Calu3 (cell line): ENCODE data around the gene PEX19. TPM values are rescaled to one million over a fixed set of nuclear protein-coding genes. Genes with fewer than 3 reads are reported as not detected.

Source experiments
- BruUV-seq: library from RNA; stranded (reverse); fragments of 400-500 nt; replicated peaks from 2 replicates; lab custom pipeline; 2021; lab: Mats Ljungman, UMichigan
- CTCF ChIA-PET: fragments of 300-600 bp; sonication (Branson Sonifier 250); formaldehyde crosslinking; loops from one replicate; lab custom pipeline; 2022; ENCODE audit warnings: antibody characterized with exemption; lab: Charles Lee
- DNase-seq: peaks from one replicate; pipeline ENCODE4 v3.0.0; 2022
- H3K27ac Mint-ChIP-seq: one replicate; pipeline ENCODE4 v1.8.0; 2022; ENCODE audit warnings: mixed read lengths; ENCODE audit not compliant: unreplicated experiment
- H3K27me3 Mint-ChIP-seq: one replicate; pipeline ENCODE4 v1.8.0; 2022; ENCODE audit warnings: mixed read lengths; ENCODE audit not compliant: unreplicated experiment
- H3K36me3 Mint-ChIP-seq: one replicate; pipeline ENCODE4 v1.8.0; 2022; ENCODE audit warnings: mild to moderate bottlenecking, moderate library complexity, mixed read lengths; ENCODE audit not compliant: insufficient read depth, unreplicated experiment
- H3K4me1 Mint-ChIP-seq: one replicate; pipeline ENCODE4 v1.8.0; 2022; ENCODE audit warnings: mild to moderate bottlenecking, low read depth, mixed read lengths; ENCODE audit not compliant: unreplicated experiment
- H3K4me3 Mint-ChIP-seq: one replicate; pipeline ENCODE4 v1.8.0; 2022; ENCODE audit warnings: mild to moderate bottlenecking, low read depth, moderate library complexity, mixed read lengths; ENCODE audit not compliant: unreplicated experiment
- H3K9me3 Mint-ChIP-seq: one replicate; pipeline ENCODE4 v1.8.0; 2022; ENCODE audit warnings: low read depth, mixed read lengths; ENCODE audit not compliant: unreplicated experiment
- intact Hi-C: fragments of 100-400 bp; cut with micrococcal nuclease; formaldehyde crosslinking; loops from one replicate; pipeline ENCODE4 v1.10.0; 2022; ENCODE audit not compliant: unreplicated experiment
- total RNA-seq: library from RNA; stranded (reverse); gene quantifications from 2 replicates; pipeline ENCODE4 v1.2.3, GENCODE V29; 2022
- TF ChIP-seq, protein P1 (sequence below): fragments of 200-600 bp; IDR thresholded peaks from one replicate; pipeline ENCODE4 v1.8.0; 2022; ENCODE audit warnings: antibody characterized with exemption; ENCODE audit not compliant: unreplicated experiment

PEX19 gene
- total RNA-seq, 1 experiment from 2014 or later, result 64.0 TPM

DNA sequence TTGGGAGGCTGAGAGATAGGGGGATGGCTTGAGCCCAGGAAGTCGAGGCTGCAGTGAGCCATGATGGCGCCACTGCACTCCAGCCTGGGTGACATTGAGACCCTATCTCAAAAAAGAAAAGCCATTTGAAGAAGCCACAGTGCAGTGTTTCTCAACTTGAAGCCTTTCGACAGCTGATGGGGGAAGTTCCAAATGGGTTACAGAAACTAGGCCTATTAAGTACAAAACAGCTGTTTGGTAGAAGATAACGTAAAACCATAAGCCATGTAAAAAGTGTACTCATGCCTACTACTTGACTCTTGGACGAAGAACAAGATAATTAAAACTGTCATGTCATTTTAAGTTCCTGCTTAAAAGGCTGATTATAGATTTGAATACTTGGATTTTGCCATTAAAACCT is 41.5 kb upstream of the PEX19 start:
- Mint-ChIP-seq H3K9me3 (no peaks in the 10 kb centered on the region), H3K4me3 (no peak overlapping the region), H3K27ac (no peak overlapping the region), H3K36me3 (peaks cover 55% of the 10 kb centered on the region), H3K27me3 (no peaks in the 10 kb centered on the region), H3K4me1 (no peaks in the 10 kb centered on the region)
- TF ChIP-seq, protein P1, sequence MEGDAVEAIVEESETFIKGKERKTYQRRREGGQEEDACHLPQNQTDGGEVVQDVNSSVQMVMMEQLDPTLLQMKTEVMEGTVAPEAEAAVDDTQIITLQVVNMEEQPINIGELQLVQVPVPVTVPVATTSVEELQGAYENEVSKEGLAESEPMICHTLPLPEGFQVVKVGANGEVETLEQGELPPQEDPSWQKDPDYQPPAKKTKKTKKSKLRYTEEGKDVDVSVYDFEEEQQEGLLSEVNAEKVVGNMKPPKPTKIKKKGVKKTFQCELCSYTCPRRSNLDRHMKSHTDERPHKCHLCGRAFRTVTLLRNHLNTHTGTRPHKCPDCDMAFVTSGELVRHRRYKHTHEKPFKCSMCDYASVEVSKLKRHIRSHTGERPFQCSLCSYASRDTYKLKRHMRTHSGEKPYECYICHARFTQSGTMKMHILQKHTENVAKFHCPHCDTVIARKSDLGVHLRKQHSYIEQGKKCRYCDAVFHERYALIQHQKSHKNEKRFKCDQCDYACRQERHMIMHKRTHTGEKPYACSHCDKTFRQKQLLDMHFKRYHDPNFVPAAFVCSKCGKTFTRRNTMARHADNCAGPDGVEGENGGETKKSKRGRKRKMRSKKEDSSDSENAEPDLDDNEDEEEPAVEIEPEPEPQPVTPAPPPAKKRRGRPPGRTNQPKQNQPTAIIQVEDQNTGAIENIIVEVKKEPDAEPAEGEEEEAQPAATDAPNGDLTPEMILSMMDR, result no peak
- intact Hi-C loops, result no loop called here
- DNase-seq, result no peak
- CTCF ChIA-PET, result interaction anchor here (1.2 kb wide), 1 partner anchor 10 kb away, joined by 4 read pairs; no protein-coding TSS in a partner anchor
- no TSS peak for BruUV-seq

DNA sequence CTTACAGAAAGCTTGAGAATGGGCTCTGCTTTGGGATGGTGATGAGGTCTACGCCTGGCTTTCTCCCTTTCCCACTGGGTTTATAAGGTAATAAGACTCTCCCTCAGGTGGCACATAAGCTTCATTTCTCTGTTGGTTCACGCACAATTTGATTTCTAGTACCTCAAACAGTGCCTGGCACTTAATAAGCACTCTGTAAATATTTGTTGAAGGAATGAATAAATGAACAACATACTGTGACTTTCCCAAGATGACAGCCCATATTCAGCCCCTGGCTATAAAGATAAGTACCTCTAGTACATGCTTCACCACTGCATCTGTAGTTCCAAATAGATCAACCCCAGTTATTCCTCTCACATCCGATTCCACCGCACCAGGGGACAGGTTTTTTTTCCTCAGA is 40.3 kb upstream of the PEX19 start:
- CTCF ChIA-PET, result no interaction called here
- no peak for DNase-seq
- H3K9me3 Mint-ChIP-seq, result no peaks in the 10 kb centered on the region
- TF ChIP-seq, protein P1, result no peak
- H3K27me3 Mint-ChIP-seq, result no peaks in the 10 kb centered on the region
- no TSS peak for BruUV-seq
- peaks cover 54% of the 10 kb centered on the region for H3K36me3 Mint-ChIP-seq
- H3K4me3 Mint-ChIP-seq, result no peak overlapping the region
- intact Hi-C loops, result no loop called here
- no peaks in the 10 kb centered on the region for H3K4me1 Mint-ChIP-seq
- H3K27ac Mint-ChIP-seq, result no peak overlapping the region

DNA sequence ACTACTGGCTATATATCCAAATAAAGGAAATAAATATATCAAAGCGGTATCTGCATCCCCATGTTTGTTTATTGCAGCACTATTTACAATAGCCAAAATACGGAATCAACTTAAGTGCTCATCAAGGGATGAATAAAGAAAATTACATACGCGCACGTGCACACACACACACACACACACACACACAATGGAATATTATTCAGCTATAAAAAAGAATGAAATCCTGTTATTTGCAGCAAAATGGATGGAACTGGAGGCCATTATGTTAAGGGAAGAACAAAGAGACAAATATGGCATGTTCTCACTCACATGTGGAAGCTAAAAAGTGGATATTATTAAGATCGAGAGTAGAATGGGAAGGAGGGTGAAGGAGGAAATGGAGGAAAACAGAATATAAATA is 37.9 kb upstream of the PEX19 start:
- CTCF ChIA-PET, result no interaction called here
- TF ChIP-seq, protein P1, result no peak
- no peak for DNase-seq
- BruUV-seq, result no TSS peak
- Mint-ChIP-seq H3K4me1 (no peaks in the 10 kb centered on the region), H3K27ac (no peak overlapping the region), H3K4me3 (no peak overlapping the region), H3K36me3 (peaks cover 70% of the 10 kb centered on the region), H3K9me3 (no peaks in the 10 kb centered on the region), H3K27me3 (no peaks in the 10 kb centered on the region)
- intact Hi-C loops, result no loop called here

DNA sequence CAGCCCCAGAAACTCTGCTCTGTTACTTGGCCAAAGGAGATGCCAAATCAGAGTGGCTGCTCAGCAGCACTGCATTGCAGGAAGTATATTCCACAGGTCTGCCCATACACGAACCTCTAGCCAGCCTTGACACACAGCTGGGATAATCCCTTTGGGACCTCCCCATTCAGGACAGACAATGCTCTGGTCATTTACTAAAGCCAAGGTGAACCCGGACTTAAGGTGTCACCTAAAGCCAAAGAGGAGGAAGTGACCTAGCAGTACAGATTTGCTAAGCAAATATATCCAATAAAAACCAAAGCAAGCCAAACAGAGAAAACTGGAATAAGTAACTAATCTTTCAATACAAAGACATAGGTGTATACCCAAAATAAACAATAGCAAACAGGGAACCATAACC is 30.4 kb upstream of the PEX19 start:
- peaks cover 94% of the 10 kb centered on the region for H3K36me3 Mint-ChIP-seq
- BruUV-seq, result no TSS peak

More for the DNA sequence above, 30.4 kb upstream of the PEX19 start:
- no peak overlapping the region for H3K4me3 Mint-ChIP-seq
- H3K27ac Mint-ChIP-seq, result no peak overlapping the region
- CTCF ChIA-PET, result interaction anchor here (0.8 kb wide), 1 partner anchor 30 kb away, joined by 3 read pairs; the partner anchor contains the start of gene PEX19
- H3K9me3 Mint-ChIP-seq, result no peaks in the 10 kb centered on the region
- H3K27me3 Mint-ChIP-seq, result no peaks in the 10 kb centered on the region
- no peaks in the 10 kb centered on the region for H3K4me1 Mint-ChIP-seq
- intact Hi-C loops, result no loop called here
- no peak for DNase-seq
- TF ChIP-seq, protein P1, result no peak
